Measurements from ENCODE around the gene MAP1S.

The MAP1S gene

GRCh38 chr19:17718947-17719711 lies at the start of gene MAP1S:
Gene MAP1S (plus strand): TSS chr19:17719480. CDS start chr19:17719503, 23 bp downstream.
- Histone ChIP-seq H3K4me1 (ENCODE audit: control insufficient read depth, insufficient read depth, low read length) (peaks cover 15% of the 10 kb centered on the region), H3K27me3 (ENCODE audit: control insufficient read depth, insufficient read depth, low read length) (no peaks in the 10 kb centered on the region), H3K9me3 (ENCODE audit: control insufficient read depth, insufficient read depth, low read length) (no peaks in the 10 kb centered on the region), H3K27ac (ENCODE audit: low read depth, low read length) (peak within 1 kb of the TSS; percentile 71), H3K9ac (ENCODE audit: low read depth, low read length) (peak within 1 kb of the TSS; percentile 55; the same call in 1 of the 2 replicates), H3K36me3 (ENCODE audit: control insufficient read depth, insufficient read depth, low read length) (peaks cover 25% of the 10 kb centered on the region), H3K4me3 (ENCODE audit: low read depth, low read length) (peak within 1 kb of the TSS; percentile 88)

- H3K9ac ChIP-seq (ENCODE audit: low read depth, low read length), result no peak overlapping the region
- no peak overlapping the region for H3K4me3 ChIP-seq (ENCODE audit: low read depth, low read length)
- peaks cover 32% of the 10 kb centered on the region for H3K36me3 ChIP-seq (ENCODE audit: control insufficient read depth, insufficient read depth, low read length)
- H3K27ac ChIP-seq (ENCODE audit: low read depth, low read length), result no peak overlapping the region
- no peaks in the 10 kb centered on the region for H3K9me3 ChIP-seq (ENCODE audit: control insufficient read depth, insufficient read depth, low read length)
- no peaks in the 10 kb centered on the region for H3K4me1 ChIP-seq (ENCODE audit: control insufficient read depth, insufficient read depth, low read length)
- H3K27me3 ChIP-seq (ENCODE audit: control insufficient read depth, insufficient read depth, low read length), result no peaks in the 10 kb centered on the region
These were observed 47.4 kb upstream of the MAP1S start for GRCh38 chr19:17671906-17672305.

- no peaks in the 10 kb centered on the region for H3K9me3 ChIP-seq (ENCODE audit: control insufficient read depth, insufficient read depth, low read length)
- H3K9ac ChIP-seq (ENCODE audit: low read depth, low read length), result no peak overlapping the region
- H3K4me1 ChIP-seq (ENCODE audit: control insufficient read depth, insufficient read depth, low read length), result no peaks in the 10 kb centered on the region
- H3K27me3 ChIP-seq (ENCODE audit: control insufficient read depth, insufficient read depth, low read length), result no peaks in the 10 kb centered on the region
- H3K4me3 ChIP-seq (ENCODE audit: low read depth, low read length), result no peak overlapping the region
- peaks cover 22% of the 10 kb centered on the region for H3K36me3 ChIP-seq (ENCODE audit: control insufficient read depth, insufficient read depth, low read length)
- H3K27ac ChIP-seq (ENCODE audit: low read depth, low read length), result no peak overlapping the region
These were observed 45.1 kb upstream of the MAP1S start for GRCh38 chr19:17673937-17674799.

GRCh38 chr19:17676295-17676694 lies 43.0 kb upstream of the MAP1S start:
- peaks cover 8% of the 10 kb centered on the region for H3K4me1 ChIP-seq (ENCODE audit: control insufficient read depth, insufficient read depth, low read length)
- no peak overlapping the region for H3K27ac ChIP-seq (ENCODE audit: low read depth, low read length)
- H3K9me3 ChIP-seq (ENCODE audit: control insufficient read depth, insufficient read depth, low read length), result no peaks in the 10 kb centered on the region
- no peaks in the 10 kb centered on the region for H3K27me3 ChIP-seq (ENCODE audit: control insufficient read depth, insufficient read depth, low read length)
- H3K9ac ChIP-seq (ENCODE audit: low read depth, low read length), result no peak overlapping the region
- peaks cover 17% of the 10 kb centered on the region; the same call in 1 of the 2 replicates for H3K36me3 ChIP-seq (ENCODE audit: control insufficient read depth, insufficient read depth, low read length)
- H3K4me3 ChIP-seq (ENCODE audit: low read depth, low read length), result no peak overlapping the region

GRCh38 chr19:17677002-17677401 lies 42.3 kb upstream of the MAP1S start:
- H3K27me3 ChIP-seq (ENCODE audit: control insufficient read depth, insufficient read depth, low read length), result no peaks in the 10 kb centered on the region

GRCh38 chr19:17678836-17679235 lies 40.4 kb upstream of the MAP1S start:
- Histone ChIP-seq H3K27me3 (ENCODE audit: control insufficient read depth, insufficient read depth, low read length) (no peaks in the 10 kb centered on the region), H3K4me1 (ENCODE audit: control insufficient read depth, insufficient read depth, low read length) (peaks cover 12% of the 10 kb centered on the region), H3K9ac (ENCODE audit: low read depth, low read length) (no peak overlapping the region), H3K4me3 (ENCODE audit: low read depth, low read length) (no peak overlapping the region), H3K36me3 (ENCODE audit: control insufficient read depth, insufficient read depth, low read length) (0 out of 2 replicates have a peak, but pooled peaks cover 6% of the 10 kb centered on the region), H3K9me3 (ENCODE audit: control insufficient read depth, insufficient read depth, low read length) (no peaks in the 10 kb centered on the region), H3K27ac (ENCODE audit: low read depth, low read length) (no peak overlapping the region)

More at GRCh38 chr19:17677002-17677401, 42.3 kb upstream of the MAP1S start:
- H3K9me3 ChIP-seq (ENCODE audit: control insufficient read depth, insufficient read depth, low read length), result no peaks in the 10 kb centered on the region
- no peak overlapping the region for H3K9ac ChIP-seq (ENCODE audit: low read depth, low read length)
- peaks cover 12% of the 10 kb centered on the region for H3K4me1 ChIP-seq (ENCODE audit: control insufficient read depth, insufficient read depth, low read length)
- H3K4me3 ChIP-seq (ENCODE audit: low read depth, low read length), result no peak overlapping the region
- H3K27ac ChIP-seq (ENCODE audit: low read depth, low read length), result no peak overlapping the region
- H3K36me3 ChIP-seq (ENCODE audit: control insufficient read depth, insufficient read depth, low read length), result peaks cover 14% of the 10 kb centered on the region; the same call in 1 of the 2 replicates

GRCh38 chr19:17679526-17680229 lies 39.6 kb upstream of the MAP1S start:
- peaks cover 12% of the 10 kb centered on the region for H3K4me1 ChIP-seq (ENCODE audit: control insufficient read depth, insufficient read depth, low read length)
- H3K36me3 ChIP-seq (ENCODE audit: control insufficient read depth, insufficient read depth, low read length), result no peaks in the 10 kb centered on the region
- no peaks in the 10 kb centered on the region for H3K27me3 ChIP-seq (ENCODE audit: control insufficient read depth, insufficient read depth, low read length)
- H3K27ac ChIP-seq (ENCODE audit: low read depth, low read length), result peak overlapping the region; percentile 65
- H3K9ac ChIP-seq (ENCODE audit: low read depth, low read length), result no peak overlapping the region
- peak overlapping the region; percentile 50 for H3K4me3 ChIP-seq (ENCODE audit: low read depth, low read length)
- H3K9me3 ChIP-seq (ENCODE audit: control insufficient read depth, insufficient read depth, low read length), result no peaks in the 10 kb centered on the region

GRCh38 chr19:17680230-17680722 lies 39.0 kb upstream of the MAP1S start:
- H3K36me3 ChIP-seq (ENCODE audit: control insufficient read depth, insufficient read depth, low read length), result no peaks in the 10 kb centered on the region
- no peak overlapping the region for H3K9ac ChIP-seq (ENCODE audit: low read depth, low read length)
- no peaks in the 10 kb centered on the region for H3K27me3 ChIP-seq (ENCODE audit: control insufficient read depth, insufficient read depth, low read length)
- peak overlapping the region; percentile 50 for H3K4me3 ChIP-seq (ENCODE audit: low read depth, low read length)
- peaks cover 12% of the 10 kb centered on the region for H3K4me1 ChIP-seq (ENCODE audit: control insufficient read depth, insufficient read depth, low read length)
- peak overlapping the region; percentile 65 for H3K27ac ChIP-seq (ENCODE audit: low read depth, low read length)
- H3K9me3 ChIP-seq (ENCODE audit: control insufficient read depth, insufficient read depth, low read length), result no peaks in the 10 kb centered on the region

- Histone ChIP-seq H3K27ac (ENCODE audit: low read depth, low read length) (no peak overlapping the region), H3K4me1 (ENCODE audit: control insufficient read depth, insufficient read depth, low read length) (peaks cover 16% of the 10 kb centered on the region), H3K27me3 (ENCODE audit: control insufficient read depth, insufficient read depth, low read length) (no peaks in the 10 kb centered on the region), H3K36me3 (ENCODE audit: control insufficient read depth, insufficient read depth, low read length) (no peaks in the 10 kb centered on the region), H3K9ac (ENCODE audit: low read depth, low read length) (no peak overlapping the region), H3K9me3 (ENCODE audit: control insufficient read depth, insufficient read depth, low read length) (no peaks in the 10 kb centered on the region), H3K4me3 (ENCODE audit: low read depth, low read length) (no peak overlapping the region)
These were observed 37.7 kb upstream of the MAP1S start for GRCh38 chr19:17681505-17682125.

GRCh38 chr19:17682273-17682672 lies 37.0 kb upstream of the MAP1S start:
- Histone ChIP-seq H3K4me3 (ENCODE audit: low read depth, low read length) (no peak overlapping the region), H3K9me3 (ENCODE audit: control insufficient read depth, insufficient read depth, low read length) (no peaks in the 10 kb centered on the region), H3K27me3 (ENCODE audit: control insufficient read depth, insufficient read depth, low read length) (no peaks in the 10 kb centered on the region), H3K9ac (ENCODE audit: low read depth, low read length) (no peak overlapping the region), H3K36me3 (ENCODE audit: control insufficient read depth, insufficient read depth, low read length) (no peaks in the 10 kb centered on the region), H3K27ac (ENCODE audit: low read depth, low read length) (no peak overlapping the region), H3K4me1 (ENCODE audit: control insufficient read depth, insufficient read depth, low read length) (peaks cover 16% of the 10 kb centered on the region)
